DMS153 treated with DMSO at 0.1 percent for 48 hours (cell line): ENCODE measurements around the gene TBX10.
"Not testable (repeated sequence)": the region's sequence is repeated elsewhere in the genome, so short reads cannot be mapped to it uniquely, and the experiment has no call there.

Source experiments
- DNase-seq: peaks from one replicate; lab custom pipeline; 2025; ENCODE audit not compliant: unreplicated experiment; lab: John Stamatoyannopoulos, UW

TBX10 gene

DNA sequence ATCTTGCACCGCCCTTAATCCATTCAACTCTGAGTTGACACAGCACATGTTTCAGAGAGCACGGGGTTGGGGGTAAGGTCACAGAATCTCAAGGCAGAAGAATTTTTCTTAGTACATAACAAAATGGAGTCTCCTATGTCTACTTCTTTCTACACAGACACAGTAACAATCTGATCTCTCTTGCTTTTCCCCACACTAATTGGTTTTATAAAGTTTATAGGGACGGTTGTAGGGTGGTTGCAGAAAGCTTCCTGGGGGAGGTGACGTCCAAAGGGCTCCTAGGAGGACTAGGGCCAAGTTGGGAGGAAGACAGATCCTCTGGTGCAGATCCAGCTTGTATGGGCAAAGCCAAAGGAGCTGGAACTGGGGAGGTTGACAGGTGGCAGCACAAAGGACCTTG is 35.4 kb downstream of the TBX10 start:
- DNase-seq: not testable (repeated sequence)

DNA sequence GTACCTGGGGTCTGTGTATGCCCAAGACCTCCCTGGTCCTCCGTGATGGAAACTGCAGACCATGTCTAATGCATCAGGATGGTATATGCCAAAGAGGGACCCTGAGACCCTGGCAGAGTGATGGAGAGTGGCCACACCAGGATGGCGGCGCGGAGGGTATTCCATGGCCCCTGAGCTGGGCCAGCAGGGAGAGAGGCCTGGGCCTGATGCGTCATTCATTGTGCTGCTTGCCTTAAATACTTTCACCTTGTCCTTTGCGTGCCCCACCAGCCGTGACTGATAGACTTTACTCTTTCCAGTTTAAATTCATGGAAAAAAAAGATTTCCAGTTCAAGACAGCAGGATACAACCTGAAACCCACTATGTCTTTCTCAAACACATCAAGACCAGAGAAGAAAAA is 38.5 kb downstream of the TBX10 start:
- DNase-seq: no peak

DNA sequence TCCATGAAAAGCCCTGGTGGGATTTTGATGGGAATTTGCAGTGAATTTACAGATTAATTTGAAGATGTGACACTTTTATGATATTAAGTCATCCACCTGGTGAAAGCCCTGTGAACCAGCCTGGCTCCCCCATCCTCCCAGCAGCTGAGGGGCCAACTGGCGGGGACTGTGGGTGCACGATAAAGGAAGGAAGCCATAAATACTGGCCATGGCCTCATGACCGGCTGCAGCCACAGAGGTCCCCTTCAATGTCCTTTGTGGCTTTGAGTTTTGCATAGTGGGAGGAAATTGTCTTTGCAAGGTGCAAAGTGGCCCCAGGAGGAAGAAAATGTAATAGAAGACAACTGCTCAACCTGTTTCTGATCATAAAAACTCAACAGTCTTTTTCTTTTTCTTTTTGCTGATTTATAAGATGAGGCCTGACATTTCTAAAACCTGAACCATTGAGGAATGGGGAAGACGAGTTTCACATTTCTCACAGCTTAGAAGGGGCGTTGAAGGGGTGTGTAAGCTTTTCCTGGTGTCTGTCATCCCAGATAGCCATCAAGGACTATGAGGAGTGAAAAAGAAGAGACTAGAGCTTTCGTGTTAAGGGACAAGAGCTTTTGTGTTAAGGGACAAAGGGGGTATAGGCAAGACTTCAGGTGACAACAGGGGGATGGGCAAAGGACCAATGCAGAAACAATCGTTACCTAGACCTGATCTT is 39.1 kb downstream of the TBX10 start:
- DNase-seq: no peak

DNA sequence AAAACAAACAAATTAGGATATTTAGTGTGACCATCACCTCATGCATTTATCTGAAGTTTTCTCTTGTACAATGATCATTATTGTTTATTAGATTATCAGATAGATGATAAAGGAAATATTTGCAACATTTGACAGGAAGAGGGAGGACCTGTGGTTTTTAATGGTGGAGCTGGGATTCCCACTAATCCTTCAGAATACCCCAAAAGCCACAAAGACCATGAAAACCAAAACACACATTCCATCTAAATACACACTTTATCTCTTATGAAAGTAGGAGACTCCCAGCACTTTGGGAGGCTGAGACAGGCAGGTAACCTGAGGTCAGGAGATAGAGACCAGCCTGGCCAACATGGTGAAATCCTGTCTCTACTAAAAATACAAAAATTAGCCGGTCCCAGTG is 40.4 kb downstream of the TBX10 start:
- DNase-seq: no peak

DNA sequence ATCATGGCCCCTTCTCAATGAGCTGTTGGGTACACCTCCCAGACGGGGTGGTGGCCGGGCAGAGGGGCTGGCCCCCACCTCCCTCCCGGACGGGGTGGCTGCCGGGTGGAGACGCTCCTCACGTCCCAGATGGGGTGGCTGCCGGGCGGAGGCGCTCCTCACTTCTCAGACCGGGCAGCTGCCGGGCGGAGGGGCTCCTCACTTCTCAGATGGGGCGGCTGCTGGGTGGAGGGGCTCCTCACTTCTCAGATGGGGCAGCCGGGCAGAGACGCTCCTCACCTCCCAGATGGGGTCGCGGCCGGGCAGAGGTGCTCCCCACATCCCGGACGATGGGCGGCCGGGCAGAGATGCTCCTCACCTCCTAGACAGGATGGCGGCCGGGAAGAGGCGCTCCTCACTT is 41.6 kb downstream of the TBX10 start:
- DNase-seq: not testable (repeated sequence)

DNA sequence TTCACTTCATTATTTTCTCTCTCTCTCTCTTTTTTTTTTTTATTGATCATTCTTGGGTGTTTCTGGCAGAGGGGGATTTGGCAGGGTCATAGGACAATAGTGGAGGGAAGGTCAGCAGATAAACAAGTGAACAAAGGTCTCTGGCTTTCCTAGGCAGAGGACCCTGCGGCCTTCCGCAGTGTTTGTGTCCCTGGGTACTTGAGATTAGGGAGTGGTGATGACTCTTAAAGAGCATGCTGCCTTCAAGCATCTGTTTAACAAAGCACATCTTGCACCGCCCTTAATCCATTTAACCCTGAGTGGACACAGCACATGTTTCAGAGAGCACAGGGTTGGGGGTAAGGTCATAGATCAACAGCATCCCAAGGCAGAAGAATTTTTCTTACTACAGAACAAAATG is 42.1 kb downstream of the TBX10 start:
- not testable (repeated sequence) for DNase-seq

DNA sequence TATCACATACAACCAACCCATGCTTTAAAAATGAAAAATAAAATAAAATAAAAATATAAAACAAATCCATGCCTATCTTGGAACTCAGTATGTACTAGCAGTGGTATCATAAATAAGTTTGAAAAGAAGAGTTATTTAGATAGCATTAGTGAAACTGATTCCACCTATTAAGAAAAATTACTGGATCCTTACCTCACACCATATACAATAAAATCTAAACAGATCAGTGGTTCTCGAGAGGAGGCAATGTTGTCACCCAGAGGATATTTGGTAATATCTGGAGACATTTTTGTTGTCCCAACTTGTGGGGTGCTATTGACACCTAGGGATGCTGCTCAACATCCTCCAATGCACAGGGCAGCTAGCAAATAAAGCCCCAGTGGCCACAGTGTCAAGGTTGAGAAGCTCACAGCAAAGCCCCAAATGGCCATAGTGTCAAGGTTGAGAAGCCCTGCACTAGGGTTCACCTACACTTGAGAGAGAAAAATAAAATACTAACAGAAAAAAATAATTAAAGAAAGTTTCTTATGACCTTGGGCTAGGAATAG is 42.7 kb downstream of the TBX10 start:
- DNase-seq: no peak

DNA sequence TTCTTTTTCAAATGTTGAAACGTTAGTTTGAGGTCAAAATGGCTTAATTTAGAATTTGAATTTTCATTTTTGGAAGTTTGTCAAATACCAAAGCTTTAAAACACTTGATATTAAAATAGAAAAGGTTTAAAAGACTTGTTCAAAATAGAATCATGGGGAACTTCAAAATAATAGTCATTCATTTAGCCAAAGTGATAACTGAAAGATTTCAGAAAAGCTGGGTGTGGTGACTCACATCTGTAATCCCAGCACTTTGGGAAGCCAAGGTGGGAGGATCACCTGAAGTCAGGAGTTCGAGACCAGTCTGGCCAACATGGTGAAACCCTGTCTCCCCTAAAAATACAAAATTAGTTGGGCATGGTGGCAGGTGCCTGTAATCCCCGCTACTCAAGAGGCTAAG is 45.1 kb downstream of the TBX10 start:
- no peak for DNase-seq

DNA sequence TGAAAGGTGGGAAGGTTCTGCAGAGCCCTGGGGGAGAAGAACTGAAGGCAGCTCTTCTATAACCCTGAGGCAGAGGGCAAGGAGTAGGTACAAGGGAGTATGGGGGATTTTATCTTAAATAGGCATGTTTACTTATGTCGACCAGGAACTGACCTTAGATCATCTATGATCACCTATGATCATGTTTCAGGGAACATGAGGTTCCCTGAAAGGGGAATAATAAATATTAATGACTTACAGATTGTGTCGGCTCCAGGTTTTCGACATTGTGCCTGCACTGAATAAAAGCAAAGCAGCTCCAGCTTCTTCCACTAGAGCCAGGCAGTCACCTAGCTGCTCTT is 46.0 kb downstream of the TBX10 start:
- no peak for DNase-seq

DNA sequence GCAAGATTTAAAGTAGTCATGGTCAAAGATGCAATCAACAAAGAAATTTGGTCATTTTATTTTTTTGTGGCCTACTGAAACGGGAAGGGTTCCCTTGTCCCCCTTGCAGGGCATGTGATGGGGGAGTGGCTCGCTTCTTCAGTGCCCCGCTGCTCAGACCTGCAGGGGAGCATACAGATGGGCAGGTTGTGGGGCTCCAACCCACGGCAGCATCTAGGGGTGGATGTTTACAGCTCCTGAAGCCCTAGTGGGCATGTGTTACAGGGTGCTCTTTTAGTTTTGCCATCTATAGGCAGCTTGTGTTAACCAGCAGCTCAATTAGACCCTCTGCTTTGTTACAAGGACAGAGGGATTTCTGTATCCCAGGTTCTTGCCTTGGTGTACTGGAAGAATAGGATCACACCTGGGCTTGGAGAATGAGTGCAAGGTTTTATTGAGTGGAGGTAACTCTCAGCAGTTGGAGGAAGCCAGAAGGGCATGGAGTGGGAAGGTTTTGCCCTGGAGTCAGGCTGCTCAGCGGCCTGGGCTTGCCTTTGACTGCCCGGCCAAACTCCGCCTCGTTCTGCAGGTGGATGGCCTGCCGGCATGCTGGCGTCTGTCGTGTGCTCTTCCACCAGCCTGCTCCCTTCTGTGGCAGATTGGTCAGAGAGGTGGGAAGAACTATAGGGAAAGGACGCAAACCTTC is 46.5 kb downstream of the TBX10 start:
- no peak for DNase-seq

DNA sequence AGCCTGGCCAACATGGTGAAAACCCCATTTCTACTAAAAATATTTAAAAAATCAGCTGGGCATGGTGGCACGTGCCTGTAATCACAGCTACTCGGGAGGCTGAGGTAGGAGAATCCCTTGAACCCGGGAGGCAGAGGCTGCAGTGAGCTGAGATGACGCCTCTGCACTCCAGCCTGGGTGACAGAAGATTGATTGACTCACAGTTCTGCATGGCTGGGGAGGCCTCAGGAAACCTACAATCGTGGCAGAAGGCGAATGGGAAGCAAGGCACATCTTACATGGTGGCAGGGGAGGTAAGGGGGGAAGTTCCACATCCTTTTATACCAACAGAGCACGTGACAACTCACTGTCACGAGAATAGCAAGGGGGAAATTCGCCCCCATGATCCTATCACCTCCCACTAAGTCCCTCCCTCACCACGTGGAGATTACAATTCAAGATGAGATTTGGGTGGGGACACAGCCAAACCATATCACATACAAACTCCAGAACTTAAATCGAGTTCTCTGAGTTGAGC is 50.6 kb downstream of the TBX10 start:
- DNase-seq: not testable (repeated sequence)

DNA sequence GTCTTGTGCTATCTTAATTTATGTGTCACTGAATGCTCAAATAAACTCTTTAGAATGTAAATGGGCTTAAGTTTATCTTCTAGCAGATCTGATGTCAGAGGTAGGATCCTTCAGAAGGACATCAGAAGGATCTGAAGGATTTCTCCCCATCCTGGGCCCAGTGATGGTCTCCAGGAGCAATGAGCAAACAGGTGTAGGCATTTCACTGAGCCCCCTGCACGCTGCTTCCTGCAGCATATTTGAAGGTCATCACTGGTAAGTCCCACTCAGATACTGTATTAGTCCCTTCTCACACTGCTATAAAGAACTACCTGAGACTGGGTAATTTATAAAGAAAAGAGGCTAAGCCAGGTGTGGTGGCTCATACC is 51.4 kb downstream of the TBX10 start:
- no peak for DNase-seq

DNA sequence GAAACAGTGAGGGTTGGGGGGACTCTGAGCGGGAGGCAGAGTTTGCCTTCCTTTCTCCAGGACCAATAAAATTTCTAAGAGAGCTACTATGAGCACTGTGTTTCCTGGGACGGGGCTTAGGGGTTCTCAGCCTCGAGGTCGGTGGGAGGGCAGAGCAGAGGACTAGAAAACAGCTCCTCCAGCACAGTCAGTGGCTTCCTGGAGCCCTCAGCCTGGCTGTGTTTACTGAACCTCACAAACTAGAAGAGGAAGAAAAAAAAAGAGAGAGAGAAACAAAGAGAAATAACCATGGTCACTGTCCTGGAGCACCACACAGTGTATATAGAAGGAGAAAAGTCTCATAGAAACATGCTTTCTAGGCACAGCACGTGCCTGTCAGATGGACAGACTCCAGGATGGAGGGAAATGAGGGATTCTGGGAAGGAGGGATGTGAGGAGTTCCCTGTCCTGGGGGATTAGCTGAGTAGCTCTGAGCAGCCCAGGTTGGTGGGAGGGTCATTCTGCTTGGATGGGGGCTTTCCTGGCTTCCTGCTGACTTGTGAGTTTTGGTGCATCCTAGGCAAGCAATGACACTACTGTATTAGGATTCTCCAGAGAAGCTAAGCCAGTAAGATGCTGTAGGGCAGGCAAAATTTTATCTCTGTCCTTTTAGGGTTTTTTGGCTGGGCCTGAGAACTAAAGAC is 52.9 kb downstream of the TBX10 start:
- no peak for DNase-seq

DNA sequence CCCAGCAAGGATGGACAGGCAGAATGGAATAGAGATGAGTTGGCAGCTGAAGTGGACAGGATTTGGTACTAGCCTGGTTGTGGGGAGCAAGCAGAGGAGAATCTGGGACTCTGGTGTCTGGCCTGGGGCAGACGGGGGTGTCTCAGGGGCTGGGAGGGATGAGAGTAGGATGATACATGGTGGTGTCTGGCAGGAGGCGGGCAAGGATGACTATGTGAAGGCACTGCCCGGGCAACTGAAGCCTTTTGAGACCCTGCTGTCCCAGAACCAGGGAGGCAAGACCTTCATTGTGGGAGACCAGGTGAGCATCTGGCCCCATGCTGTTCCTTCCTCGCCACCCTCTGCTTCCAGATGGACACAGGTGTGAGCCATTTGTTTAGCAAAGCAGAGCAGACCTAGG is 53.7 kb downstream of the TBX10 start:
- no peak for DNase-seq

DNA sequence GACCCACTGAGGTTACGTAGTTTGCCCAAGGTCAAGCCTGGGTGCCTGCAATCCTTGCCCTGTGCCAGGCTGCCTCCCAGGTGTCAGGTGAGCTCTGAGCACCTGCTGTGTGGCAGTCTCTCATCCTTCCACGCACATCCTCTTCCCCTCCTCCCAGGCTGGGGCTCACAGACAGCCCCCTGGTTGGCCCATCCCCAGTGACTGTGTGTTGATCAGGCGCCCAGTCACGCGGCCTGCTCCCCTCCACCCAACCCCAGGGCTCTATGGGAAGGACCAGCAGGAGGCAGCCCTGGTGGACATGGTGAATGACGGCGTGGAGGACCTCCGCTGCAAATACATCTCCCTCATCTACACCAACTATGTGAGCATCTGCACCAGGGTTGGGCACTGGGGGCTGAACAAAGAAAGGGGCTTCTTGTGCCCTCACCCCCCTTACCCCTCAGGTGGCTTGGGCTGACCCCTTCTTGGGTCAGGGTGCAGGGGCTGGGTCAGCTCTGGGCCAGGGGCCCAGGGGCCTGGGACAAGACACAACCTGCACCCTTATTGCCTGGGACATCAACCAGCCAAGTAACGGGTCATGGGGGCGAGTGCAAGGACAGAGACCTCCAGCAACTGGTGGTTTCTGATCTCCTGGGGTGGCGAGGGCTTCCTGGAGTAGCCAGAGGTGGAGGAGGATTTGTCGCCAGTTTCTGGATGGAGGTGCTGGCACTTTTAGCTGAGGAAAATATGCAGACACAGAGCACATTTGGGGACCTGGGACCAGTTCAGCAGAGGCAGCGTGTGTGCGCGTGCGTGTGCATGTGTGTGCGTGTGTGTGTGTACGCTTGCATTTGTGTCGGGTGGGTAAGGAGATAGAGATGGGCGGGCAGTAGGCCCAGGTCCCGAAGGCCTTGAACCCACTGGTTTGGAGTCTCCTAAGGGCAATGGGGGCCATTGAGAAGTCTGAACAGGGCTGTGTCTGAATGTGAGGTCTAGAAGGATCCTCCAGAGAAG is 54.4 kb downstream of the TBX10 start:
- no peak for DNase-seq

DNA sequence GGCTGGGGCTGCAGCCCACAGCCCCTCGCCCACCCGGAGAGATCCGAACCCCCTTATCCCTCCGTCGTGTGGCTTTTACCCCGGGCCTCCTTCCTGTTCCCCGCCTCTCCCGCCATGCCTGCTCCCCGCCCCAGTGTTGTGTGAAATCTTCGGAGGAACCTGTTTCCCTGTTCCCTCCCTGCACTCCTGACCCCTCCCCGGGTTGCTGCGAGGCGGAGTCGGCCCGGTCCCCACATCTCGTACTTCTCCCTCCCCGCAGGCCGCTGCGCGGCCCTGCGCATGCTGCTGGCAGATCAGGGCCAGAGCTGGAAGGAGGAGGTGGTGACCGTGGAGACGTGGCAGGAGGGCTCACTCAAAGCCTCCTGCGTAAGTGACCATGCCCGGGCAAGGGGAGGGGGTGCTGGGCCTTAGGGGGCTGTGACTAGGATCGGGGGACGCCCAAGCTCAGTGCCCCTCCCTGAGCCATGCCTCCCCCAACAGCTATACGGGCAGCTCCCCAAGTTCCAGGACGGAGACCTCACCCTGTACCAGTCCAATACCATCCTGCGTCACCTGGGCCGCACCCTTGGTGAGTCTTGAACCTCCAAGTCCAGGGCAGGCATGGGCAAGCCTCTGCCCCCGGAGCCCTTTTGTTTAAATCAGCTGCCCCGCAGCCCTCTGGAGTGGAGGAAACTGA is 55.2 kb downstream of the TBX10 start:
- DNase-seq: peak; percentile 18

DNA sequence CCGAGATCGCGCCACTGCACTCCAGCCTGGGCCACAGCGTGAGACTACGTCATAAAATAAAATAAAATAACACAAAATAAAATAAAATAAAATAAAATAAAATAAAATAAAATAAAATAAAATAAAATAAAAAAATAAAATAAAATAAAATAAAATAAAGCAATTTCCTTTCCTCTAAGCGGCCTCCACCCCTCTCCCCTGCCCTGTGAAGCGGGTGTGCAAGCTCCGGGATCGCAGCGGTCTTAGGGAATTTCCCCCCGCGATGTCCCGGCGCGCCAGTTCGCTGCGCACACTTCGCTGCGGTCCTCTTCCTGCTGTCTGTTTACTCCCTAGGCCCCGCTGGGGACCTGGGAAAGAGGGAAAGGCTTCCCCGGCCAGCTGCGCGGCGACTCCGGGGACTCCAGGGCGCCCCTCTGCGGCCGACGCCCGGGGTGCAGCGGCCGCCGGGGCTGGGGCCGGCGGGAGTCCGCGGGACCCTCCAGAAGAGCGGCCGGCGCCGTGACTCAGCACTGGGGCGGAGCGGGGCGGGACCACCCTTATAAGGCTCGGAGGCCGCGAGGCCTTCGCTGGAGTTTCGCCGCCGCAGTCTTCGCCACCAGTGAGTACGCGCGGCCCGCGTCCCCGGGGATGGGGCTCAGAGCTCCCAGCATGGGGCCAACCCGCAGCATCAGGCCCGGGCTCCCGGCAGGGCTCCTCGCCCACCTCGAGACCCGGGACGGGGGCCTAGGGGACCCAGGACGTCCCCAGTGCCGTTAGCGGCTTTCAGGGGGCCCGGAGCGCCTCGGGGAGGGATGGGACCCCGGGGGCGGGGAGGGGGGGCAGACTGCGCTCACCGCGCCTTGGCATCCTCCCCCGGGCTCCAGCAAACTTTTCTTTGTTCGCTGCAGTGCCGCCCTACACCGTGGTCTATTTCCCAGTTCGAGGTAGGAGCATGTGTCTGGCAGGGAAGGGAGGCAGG is 56.0 kb downstream of the TBX10 start, which contains the start of gene GSTP1:
TSS of gene GSTP1 (plus strand) at position 566 of the 958 bp plus-strand sequence. CDS start at position 598, 32 bp downstream.
- DNase-seq: peak; percentile 75

DNA sequence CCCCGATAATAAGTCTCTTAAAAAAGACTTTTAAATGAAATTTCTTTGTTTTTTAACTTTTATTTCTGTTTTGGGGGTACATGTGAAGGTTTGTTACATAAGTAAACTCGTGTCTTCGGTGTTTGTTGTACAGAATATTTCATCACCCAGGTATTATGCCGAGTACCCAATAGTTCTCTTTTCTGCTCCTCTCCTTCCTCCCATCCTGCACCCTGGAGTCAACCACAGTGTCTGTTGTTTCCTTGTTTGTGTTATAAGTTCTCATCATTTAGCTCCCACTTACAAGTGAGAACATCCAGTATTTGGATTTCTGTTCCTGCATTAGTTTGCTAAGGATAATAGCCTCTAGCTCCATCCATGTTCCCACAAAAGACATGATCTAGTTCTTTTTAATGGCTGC is 57.6 kb downstream of the TBX10 start:
- DNase-seq: peak; percentile 27

DNA sequence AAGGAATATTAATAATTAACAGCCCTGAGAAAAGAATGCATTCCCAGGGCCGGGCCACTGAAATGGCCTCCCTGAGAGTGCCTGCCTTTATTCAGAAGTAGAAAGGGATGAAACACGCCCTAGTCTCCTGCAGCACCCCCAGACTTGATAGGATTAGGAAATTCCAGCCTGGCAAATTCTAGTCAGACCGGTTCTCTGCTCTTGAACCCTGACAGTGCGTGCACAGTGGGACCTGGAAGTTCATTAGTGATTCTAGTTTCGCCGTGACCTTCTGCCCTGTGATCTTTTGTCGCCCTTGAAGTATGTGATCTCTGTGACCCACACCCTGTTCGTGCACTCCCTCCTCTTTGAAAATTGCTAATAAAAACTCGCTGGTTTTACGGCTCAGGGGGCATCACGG is 58.1 kb downstream of the TBX10 start:
- peak; percentile 15 for DNase-seq
